Fibroblast of mammary gland (primary cell): ENCODE measurements around the gene CLCN1.

Experiments
- DNase-seq: peaks from one replicate; pipeline ENCODE4 v3.0.0-alpha.2; 2010; ENCODE audit warnings: low read depth
- H3K4me3 ChIP-seq: 2 replicates; pipeline ENCODE4 v1.5.1; 2011; ENCODE audit warnings: low read depth, mild to moderate bottlenecking, low read length, moderate library complexity; ENCODE audit not compliant: control insufficient read depth
- CTCF ChIP-seq: conservative IDR thresholded peaks from 2 replicates; pipeline ENCODE4 v1.5.1; 2011; ENCODE audit warnings: low read depth, low read length, inconsistent platforms; ENCODE audit not compliant: control insufficient read depth, insufficient read depth

The CLCN1 gene

GRCh38 chr7:143382126-143382790 is 66.3 kb downstream of the CLCN1 start:
- H3K4me3 ChIP-seq = peak overlapping the region; percentile 93
- no peak for DNase-seq
- no peak for TF ChIP-seq CTCF

- peak overlapping the region; percentile 93 for H3K4me3 ChIP-seq
- no peak for TF ChIP-seq CTCF
- DNase-seq = no peak
Measured at GRCh38 chr7:143382791-143383641, 67.1 kb downstream of the CLCN1 start.

- no peak for TF ChIP-seq CTCF
- DNase-seq = peak; percentile 32
- peak overlapping the region; percentile 93 for H3K4me3 ChIP-seq
Measured at GRCh38 chr7:143383642-143383957, 67.7 kb downstream of the CLCN1 start.

GRCh38 chr7:143384148-143384547 is 68.2 kb downstream of the CLCN1 start:
- no peak for TF ChIP-seq CTCF
- DNase-seq = peak; percentile 85
- H3K4me3 ChIP-seq = peak overlapping the region; percentile 93

GRCh38 chr7:143384661-143385631 is 69.0 kb downstream of the CLCN1 start:
- TF ChIP-seq CTCF = no peak
- DNase-seq = peak; percentile 76
- H3K4me3 ChIP-seq = peak overlapping the region; percentile 93
